Fibroblast of pulmonary artery (primary cell): ENCODE data around the gene CHST10.

Source experiments
- DNase-seq: peaks from one replicate; pipeline ENCODE4 v3.0.0-alpha.2; 2010; ENCODE audit warnings: low read depth
- H3K4me3 ChIP-seq: replicated peaks from 2 replicates; pipeline ENCODE4 v1.5.1; 2011; ENCODE audit warnings: low read depth, mild to moderate bottlenecking, control low read depth, low read length, moderate library complexity
- TF ChIP-seq, protein P1 (sequence below): IDR thresholded peaks from 2 replicates; pipeline ENCODE4 v1.5.1; 2011; ENCODE audit warnings: mild to moderate bottlenecking, control low read depth, low read length, inconsistent platforms; ENCODE audit errors: missing control alignments

The CHST10 gene

DNA sequence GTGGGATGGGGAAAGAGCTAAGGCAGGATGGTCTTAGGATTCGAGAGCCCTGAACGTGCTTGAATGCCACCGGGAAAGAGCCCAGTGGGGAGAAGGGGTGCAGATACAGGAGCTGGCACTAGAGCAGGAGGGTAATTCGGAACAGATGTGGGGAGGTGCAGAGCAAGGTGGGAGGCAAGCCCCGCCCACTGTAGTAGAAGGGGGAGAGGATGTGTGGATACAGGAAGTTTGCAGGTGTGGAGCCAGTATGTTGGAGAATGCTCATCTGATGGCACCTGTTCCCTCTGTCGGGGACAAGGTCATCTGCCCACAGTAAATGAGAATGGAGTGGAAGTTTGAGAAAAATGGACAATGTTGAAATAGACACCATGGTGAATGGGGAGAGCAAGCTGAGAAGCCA is 28.8 kb downstream of the CHST10 start:
- DNase-seq: no peak
- no peak overlapping the region for H3K4me3 ChIP-seq
- TF ChIP-seq, protein P1, sequence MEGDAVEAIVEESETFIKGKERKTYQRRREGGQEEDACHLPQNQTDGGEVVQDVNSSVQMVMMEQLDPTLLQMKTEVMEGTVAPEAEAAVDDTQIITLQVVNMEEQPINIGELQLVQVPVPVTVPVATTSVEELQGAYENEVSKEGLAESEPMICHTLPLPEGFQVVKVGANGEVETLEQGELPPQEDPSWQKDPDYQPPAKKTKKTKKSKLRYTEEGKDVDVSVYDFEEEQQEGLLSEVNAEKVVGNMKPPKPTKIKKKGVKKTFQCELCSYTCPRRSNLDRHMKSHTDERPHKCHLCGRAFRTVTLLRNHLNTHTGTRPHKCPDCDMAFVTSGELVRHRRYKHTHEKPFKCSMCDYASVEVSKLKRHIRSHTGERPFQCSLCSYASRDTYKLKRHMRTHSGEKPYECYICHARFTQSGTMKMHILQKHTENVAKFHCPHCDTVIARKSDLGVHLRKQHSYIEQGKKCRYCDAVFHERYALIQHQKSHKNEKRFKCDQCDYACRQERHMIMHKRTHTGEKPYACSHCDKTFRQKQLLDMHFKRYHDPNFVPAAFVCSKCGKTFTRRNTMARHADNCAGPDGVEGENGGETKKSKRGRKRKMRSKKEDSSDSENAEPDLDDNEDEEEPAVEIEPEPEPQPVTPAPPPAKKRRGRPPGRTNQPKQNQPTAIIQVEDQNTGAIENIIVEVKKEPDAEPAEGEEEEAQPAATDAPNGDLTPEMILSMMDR: no peak

DNA sequence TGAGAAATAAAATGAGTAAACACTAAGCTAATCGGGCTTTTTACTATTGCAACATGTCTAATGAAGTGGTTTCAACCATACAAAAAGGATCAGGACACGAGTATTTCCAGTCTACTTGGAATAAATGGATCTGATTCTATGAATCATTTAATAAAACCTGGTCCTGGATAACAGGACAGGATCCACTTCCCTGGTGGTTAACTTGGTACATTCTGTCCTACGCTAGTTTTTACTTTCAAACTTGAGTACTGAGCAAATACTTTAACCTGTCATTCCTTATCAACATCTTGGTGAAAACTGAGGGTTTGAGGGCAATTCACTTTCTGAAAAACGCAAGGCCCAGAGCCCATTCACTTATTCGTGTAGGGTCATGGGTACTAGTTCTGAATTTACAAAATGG is 33.5 kb downstream of the CHST10 start:
- TF ChIP-seq, protein P1: no peak
- no peak overlapping the region for H3K4me3 ChIP-seq
- DNase-seq: no peak

- TF ChIP-seq, protein P1: no peak
- no peak for DNase-seq
- H3K4me3 ChIP-seq: no peak overlapping the region
These were observed 34.2 kb downstream of the CHST10 start for GRCh38 chr2:100383306-100383705.

DNA sequence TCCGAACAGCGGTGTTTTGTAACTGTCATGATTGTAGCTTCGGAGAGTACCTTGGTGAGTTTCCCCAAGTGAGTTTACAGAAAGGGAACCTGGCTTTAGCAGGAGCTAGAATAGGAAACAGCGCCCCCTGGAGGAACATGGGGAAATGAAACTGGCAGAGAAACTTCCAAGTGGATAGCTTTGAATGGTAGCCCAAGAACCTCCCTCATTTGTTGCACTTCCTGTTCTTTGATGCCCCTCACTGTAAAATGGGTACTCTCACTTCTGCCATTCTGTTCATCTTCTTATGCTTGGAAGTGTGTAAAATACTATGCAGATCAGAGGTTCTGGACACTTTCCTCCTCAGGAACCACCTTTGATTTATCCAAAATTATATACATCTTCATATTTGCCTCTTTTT is 36.2 kb downstream of the CHST10 start:
- TF ChIP-seq, protein P1: peak; percentile 97
- H3K4me3 ChIP-seq: no peak overlapping the region
- DNase-seq: peak; percentile 88

DNA sequence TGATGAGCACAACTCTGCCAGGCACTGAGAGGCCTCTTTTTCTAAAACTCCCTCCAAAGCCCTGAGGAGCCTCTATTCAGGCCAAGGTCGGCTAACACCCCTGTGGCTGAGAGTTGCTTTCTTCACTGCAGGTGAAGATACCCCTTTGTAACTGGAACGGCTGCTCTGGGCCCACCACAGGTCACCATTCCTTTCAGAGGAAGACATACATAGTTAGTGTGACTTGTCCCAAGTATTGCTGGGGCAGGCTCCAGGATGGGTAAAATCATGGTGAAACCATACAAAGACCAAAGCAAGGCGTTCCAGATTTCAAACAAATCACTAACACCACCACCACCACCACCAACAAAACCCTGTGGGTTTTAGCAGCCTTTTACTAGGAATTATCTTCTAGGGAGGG is 36.8 kb downstream of the CHST10 start:
- TF ChIP-seq, protein P1: no peak
- DNase-seq: no peak
- no peak overlapping the region for H3K4me3 ChIP-seq

DNA sequence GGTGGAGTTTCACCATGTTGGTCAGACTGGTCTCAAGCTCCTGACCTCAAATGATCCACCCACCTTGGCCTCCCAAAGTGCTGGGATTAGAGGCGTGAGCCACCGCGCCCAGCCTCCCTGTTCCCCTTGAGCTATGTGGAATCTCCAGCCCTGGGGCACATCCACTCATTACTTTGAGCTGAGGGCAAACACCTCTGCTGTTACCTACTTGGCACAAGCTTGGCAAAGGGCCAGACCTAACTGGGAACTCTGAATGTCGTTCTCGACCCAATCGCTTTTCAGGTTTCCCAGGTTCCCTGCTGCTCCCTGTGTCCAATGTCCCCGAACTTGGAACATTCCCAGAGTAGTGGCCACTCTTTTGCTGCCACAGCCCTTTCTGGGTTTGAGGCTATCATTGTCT is 40.6 kb downstream of the CHST10 start:
- no peak for DNase-seq
- TF ChIP-seq, protein P1: no peak
- H3K4me3 ChIP-seq: no peak overlapping the region

DNA sequence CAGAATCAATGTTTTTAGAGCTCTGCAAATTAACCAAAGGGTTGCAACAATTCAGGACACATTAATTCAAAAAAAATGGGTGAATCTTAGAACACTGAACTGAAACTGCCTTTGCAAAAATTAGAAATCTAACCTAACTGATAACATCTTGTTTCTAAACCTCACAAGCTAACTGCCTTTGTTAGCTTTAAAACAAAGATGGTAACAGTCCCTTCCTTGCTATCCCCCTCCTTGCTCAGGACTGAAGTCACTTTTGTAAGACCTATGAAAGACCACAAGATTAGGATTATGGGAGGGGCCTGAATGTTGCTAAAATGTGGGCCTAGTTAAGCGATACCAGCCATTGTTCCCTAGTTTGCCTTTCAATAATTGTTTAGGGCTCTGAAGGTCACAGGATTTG is 50.3 kb downstream of the CHST10 start:
- TF ChIP-seq, protein P1: no peak
- no peak for DNase-seq
- H3K4me3 ChIP-seq: no peak overlapping the region
